Superior temporal gyrus (tissue), 1 donor: Measurements from ENCODE around the gene PILRA.
A peak's percentile ranks its signal among the peaks of the same experiment; 100 is the strongest.
"Not testable (repeated sequence)": the region's sequence is repeated elsewhere in the genome, so short reads cannot be mapped to it uniquely, and the experiment has no call there.

Experiments used
- DNase-seq: peaks from one replicate; pipeline ENCODE4 v3.0.0-alpha.2; 2016; ENCODE audit errors: extremely low spot score

The PILRA gene

DNA sequence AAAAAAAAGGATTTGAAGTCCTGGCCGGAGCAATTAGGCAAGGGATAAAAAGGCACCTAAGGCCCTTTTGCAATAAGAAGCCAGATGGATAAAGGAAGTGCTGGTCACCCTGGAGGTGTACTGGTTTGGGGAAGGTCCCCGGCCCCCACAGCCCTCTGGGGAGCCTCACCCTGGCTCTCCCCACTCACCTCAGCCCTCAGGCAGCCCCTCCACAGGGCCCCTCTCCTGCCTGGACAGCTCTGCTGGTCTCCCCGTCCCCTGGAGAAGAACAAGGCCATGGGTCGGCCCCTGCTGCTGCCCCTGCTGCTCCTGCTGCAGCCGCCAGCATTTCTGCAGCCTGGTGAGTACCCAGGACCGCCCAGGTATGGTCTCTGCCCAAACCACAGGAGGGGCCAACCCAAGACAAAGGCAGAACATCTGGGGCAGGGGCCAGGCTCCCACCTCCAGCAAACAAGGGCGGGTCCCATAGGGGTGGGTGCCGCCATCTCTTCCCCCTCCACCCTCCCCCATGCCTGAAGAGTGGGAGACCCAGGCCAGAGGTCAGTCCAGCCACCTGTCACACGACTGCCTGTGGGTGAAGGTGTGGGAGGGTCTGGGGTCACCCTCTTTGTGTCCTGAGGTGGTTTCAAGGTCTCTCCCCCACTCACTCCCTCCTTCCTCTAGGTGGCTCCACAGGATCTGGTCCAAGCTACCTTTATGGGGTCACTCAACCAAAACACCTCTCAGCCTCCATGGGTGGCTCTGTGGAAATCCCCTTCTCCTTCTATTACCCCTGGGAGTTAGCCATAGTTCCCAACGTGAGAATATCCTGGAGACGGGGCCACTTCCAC lies 15.0 kb upstream of the PILRA start, which contains the start of gene PILRB:
PILRB (plus strand) TSS at position 91 of the 830 bp plus-strand sequence; CDS start at position 277, 186 bp downstream.
- DNase-seq: no peak

DNA sequence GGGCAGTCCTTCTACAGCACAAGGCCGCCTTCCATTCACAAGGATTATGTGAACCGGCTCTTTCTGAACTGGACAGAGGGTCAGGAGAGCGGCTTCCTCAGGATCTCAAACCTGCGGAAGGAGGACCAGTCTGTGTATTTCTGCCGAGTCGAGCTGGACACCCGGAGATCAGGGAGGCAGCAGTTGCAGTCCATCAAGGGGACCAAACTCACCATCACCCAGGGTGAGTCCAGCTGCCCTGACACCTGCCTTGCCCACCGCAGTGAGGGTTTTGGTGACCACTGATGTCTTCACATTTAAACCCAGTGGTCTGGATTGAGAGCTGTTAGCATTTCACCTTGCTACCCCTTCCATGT lies 14.5 kb upstream of the PILRA start:
- DNase-seq: no peak

DNA sequence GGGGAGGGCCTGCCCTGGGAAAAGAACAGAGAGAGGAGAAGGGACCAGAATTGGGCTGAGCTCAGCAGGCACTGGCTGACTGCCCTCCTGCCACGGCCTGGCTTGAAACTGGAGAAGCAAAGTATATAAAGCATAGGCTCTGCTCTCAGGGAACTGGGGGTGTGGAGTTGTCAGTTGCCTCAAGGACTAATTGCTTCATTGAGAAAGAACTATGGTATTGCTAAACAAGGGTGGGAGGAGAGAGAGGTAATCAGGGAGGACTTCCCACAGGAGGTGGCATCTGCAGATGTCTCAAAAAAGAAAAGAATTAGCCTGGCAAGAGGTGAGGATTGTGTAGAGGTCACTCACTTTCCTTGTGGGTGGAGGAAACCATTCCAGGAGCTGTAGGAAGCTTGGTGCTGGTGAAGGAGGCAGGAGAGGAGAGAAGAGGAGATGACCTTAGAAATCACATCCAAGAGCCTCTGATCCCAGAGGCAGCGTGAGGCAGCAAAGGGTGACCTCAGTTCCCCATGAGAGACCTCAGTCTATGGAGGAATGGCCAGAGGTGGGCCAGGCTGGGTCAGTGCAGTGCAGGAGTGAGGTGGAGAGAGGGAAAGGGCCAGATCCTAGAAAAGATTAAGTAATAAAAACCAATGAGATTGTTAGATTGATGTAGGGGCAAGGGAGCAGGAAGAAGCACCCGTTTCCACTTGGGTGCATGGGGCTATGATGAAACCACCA lies 13.0 kb upstream of the PILRA start:
- DNase-seq: no peak

DNA sequence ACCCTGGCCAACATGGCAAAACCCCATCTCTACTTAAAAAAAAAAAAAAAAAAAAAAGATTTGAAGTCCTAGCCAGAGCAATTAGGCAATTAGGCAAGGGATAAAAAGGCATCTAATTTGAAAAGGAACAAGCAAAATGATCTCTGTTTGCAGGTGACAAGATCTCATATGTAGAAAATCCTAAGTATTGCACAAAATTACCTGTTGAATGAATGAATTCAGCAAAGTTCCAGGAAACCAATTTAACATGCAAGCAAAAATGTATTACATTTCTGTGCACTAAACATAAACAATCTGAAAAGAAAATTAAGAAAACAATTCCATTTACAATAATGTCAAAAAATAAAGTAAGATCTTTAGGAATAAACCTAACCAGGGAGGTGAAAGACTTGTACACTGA lies 10.2 kb upstream of the PILRA start:
- no peak for DNase-seq

DNA sequence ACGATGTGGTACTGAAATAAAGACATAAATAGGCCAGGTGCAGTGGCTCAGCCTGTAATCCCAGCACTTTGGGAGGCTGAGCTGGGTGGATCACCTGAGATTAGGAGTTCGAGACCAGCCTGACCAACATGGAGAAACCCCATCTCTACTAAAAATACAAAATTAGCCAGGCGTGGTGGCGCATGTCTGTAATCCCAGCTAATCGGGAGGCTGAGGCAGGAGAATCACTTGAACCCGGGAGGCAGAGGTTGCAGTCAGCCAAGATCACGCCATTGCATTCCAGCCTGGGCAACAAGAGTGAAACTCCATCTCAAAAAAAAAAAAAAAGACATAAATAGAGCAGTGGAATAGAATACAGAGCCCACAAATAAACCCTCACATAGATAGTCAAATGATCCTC lies 9.5 kb upstream of the PILRA start:
- DNase-seq: not testable (repeated sequence)

DNA sequence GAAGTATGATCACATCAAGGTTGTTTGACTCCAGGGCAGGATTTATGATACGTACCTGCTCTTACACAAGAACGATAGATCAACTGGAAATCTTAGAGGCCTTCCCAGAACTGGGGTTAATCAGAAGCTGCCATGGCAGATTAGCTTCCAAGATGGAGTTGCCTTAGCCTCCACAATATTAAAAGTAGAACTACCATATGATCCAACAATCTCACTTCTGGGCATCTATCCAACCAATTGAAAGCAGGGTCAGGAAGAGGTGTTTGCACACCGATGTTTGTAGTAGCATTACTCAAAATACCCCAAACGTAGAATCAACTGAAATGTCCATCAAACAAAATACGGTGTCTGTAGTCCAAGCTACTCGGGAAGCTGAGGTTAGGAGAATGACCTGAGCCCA lies 8.8 kb upstream of the PILRA start:
- no peak for DNase-seq

DNA sequence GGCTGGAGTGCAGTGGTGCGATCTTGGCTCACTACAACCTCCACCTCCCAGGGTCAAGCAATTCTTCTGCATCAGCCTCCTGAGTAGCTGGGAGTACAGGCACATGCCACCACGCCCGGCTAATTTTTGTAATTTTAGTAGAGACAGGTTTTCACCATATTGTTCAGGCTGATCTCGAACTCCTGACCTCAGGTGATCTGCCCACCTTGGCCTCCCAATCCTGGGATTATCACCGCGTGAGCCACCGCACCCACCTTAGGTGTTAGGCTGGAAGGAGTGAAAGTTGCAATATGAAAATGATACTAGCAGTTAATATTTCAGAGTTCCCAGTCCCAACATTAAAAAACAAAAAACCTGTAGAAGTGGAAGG lies 7.3 kb upstream of the PILRA start:
- not testable (repeated sequence) for DNase-seq

DNA sequence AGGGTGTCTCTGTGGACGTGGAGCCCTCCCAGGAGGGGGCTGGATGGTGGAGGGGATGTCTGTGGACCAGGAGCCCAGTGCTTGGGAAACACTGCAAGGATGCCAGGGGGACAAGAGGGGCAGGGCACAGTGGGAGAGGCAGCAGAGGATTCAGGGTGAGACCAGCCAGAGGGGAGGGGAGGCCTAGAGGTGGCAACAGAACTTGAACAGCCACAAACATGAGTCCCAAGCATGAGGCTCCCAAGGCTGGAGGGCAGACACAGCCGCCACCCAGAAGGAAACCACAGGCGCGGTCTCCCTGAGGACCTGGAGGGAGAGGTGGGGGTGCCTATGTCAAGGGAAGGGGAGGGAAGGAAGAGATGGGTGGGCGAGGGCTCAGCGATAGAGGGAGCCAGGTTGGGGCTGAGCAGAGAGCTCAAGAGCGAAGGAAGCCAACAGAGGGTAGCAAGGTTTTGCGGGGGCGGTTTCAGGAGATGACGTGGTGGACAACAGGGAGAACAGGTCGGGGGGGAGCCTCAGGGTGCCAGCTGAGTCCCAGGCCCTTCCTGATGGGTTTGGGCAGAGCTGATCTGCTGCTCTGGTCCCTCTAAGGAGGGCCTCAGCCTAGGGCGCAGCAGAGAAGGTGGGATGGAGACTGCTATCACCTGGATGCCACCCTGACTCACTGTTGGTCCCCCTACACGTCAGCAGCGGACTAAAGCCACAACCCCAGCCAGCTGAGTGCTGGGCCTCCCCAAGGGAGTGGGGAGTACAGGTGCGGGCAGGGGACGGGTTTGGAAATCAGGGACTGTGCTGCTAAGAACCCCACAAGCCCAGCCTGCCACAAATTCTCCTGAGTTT lies 6.7 kb upstream of the PILRA start:
- no peak for DNase-seq

DNA sequence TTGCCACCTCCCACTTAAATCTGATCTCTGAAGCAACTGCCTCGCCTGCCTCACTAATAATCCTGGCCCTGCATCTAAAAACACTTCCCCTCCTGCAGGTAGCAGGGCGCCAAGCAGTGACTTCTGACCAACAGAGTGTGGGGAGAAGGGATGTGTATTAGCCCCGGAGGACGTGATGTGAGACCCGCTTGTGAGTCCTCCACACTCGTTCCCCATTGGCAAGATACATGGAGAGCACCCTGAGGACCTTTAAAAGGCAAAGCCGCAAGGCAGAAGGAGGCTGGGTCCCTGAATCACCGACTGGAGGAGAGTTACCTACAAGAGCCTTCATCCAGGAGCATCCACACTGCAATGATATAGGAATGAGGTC lies 6.1 kb upstream of the PILRA start:
- no peak for DNase-seq

DNA sequence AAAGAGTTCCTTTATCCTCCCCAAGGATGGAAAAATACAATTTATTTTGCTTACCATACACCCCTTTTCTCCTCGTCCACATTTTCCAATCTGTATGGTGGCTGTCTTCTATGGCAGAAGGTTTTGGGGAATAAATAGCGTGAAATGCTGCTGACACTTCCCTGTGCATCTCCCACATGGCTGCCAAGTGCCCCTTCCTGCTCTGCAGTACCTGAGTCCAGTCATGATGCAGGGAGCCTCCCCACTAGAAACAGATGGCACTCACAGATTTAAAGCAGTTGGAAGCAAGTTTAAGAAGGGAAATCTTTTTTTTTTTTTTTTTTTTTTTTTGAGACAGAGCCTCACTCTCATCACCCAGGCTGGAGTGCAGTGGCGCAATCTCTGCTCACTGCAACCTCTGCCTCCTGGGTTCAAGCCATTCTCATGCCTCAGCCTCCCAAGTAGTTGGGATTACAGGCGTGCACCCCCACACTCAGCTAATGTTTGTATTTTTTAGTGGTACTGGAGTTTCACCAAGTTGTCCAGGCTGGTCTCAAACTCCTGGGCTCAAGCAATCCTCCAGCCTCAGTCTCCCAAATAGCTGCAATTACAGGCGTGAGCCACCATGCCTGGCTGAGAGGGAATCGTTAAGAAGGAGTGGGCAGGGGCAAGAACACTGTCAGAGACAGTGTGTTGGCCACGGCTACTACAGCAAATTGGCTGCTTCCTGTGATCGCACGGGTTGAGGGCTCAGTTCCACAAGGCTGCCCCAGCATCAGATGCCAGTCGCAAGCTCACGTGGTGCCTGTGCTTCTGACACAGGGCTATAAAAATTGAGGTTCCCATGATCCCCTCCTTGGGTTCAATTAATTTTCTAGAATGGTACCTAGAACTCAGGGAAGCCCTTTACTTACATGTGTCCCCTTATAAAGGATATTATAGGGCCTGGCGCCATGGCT lies 5.3 kb upstream of the PILRA start:
- DNase-seq: no peak

DNA sequence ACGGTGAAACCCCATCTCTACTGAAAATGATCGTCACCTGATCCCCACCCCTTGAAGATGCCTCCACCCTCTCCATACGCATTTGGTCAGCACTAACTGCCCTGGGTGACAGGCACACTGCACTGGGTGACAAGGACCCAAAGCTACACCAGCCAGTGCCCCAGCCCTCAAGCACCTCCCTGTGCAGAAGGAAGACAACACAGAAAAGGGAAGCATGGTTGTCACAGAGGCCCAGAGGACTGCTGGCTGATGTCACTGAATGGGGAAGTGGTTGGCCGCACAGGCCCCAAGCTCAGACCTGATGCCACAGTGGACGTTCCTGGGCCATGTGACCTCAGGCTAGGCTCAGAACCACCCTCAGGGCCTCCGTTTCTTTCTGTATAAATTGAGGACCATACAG lies 4.2 kb upstream of the PILRA start:
- DNase-seq: peak; percentile 31

DNA sequence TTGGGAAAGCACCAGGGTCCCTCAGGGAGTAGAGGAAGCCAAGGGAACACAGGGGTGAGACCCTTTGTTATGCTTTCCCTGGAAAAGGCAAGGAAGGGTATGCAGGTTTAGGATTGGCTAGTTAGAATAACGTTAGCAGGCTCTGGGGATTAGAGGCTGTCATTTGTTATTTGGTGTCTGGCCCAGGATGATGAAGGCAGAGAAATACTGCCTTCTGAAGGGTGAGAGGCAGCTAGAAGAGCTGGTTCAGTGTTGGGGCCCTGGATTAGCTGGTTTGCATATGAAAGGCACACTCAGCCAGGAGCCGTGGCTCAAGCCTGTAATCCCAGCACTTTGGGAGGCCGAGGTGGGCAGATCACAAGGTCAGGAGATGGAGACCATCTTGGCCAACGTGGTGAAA lies 3.0 kb upstream of the PILRA start:
- DNase-seq: no peak

DNA sequence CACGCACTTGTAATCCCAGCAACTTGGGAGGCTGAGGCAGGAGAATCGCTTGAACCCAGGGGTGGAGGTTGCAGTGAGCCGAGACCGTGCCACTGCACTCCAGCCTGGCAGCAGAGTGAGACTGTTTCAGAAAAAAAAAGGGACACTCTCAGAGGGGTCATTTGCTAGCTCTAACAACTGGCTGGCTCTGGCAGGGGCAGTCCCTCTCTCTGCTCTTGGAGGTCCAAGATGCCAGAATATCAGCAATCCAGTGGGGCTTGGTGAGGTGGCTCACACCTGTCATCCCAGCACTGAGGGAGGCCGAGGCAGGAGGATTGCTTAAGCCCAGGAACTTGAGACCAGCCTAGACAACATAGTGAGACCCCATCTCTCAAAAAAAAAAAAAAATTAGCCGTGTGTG lies 2.5 kb upstream of the PILRA start:
- no peak for DNase-seq

DNA sequence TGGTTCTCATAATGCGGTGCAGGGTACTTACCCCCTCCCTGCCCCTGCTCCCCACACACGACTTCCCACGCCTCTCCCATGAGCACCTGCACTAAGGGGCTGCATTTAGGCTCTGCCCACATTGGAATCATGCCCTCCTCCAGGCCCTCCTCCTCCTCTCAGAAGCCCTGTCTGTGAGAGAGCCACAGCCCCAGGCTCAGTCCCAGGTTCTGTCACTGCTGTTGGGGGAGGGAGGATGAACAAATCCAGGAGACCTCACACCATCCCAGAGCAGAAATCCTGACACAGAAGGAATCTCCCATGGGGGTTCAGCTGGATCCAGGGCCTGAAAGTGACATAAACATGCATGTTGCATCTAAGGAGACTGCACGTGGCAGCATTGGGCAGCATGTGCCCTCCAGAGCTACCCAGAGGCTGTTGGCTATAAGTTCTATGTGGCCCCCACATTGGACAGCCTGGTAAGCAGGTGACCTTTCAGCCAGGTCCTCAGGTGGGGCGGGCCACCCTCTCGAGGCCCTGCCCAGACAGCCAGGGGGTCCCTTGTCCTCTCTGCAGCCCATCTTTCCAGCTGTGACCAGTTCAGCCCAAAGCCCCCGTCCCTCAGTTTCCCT lies 1.6 kb upstream of the PILRA start:
- DNase-seq: no peak

DNA sequence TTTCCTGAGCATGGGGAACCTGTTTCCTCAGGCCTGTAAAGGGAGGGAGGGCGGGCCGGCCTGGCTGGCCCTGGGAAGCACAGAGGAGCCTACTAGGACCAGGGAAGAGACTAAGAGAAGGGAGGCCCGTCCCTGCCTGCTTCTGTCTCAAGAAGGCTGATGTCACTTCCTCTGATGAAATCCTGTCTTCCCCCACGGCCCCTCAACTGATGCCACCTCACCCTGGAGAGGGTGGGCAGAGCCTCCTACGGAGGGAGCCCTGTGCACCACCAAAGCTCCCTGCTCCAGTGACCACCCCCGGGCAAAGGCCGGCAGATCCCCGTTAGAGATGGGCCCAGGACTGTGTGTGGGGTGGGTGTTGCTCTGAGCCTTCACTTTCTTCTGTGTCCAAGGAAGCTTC lies 1.0 kb upstream of the PILRA start:
- no peak for DNase-seq

DNA sequence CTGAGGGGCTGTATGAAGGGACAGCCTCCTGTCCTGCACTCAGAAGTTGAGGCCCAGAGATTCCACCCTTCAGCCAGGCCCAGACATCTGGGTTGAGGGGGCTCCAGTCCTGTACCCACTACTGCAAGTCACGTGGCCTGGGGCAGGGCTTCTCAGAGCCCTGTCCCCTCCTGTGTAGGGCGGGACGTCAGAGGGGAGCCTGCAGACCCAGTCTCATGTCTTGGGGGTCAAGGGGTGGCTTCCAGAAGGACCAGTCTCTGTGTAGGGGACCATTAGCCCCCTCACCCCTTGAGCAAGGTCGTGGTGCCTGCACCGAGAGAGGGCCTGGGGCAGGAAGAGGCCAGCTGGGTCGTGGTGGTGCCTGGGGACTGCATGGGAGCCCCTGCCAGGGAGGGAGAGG lies 593 bp upstream of the PILRA start:
- DNase-seq: no peak

DNA sequence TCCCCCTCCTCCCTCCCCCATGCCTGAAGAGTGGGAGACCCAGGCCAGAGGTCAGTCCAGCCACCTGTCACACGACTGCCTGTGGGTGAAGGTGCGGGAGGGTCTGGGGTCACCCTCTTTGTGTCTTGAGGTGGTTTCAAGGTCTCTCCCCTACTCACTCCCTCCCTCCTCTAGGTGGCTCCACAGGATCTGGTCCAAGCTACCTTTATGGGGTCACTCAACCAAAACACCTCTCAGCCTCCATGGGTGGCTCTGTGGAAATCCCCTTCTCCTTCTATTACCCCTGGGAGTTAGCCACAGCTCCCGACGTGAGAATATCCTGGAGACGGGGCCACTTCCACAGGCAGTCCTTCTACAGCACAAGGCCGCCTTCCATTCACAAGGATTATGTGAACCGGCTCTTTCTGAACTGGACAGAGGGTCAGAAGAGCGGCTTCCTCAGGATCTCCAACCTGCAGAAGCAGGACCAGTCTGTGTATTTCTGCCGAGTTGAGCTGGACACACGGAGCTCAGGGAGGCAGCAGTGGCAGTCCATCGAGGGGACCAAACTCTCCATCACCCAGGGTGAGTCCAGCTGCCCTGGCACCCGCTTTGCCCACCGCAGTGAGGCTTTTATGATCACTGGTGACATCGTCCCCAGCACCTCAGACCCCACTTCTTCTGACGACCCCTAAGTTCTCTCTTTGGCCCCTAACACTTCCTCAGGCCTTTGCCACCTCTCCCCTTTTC lies 747 bp downstream of the PILRA start:
- DNase-seq: not testable (repeated sequence)

DNA sequence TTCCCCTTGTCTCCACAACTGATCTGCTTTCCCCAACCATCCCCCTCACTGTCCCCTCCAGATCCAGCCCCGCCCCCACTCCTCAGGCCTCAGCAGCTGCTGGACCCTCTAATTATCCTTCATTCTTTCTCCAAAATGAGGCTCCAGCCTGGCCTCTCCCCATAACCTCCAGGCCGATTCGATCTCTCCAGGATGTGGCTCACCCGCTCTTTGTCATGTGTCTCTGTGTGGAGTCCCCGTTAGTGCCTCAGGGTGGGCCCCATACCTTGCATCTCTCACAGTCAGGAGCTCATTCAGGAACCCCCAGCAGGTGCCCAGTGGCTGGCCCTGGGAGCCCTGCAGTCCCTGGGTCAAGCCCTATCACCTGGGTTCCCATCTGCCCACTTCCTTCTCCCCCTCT lies 1.3 kb downstream of the PILRA start:
- DNase-seq: no peak

DNA sequence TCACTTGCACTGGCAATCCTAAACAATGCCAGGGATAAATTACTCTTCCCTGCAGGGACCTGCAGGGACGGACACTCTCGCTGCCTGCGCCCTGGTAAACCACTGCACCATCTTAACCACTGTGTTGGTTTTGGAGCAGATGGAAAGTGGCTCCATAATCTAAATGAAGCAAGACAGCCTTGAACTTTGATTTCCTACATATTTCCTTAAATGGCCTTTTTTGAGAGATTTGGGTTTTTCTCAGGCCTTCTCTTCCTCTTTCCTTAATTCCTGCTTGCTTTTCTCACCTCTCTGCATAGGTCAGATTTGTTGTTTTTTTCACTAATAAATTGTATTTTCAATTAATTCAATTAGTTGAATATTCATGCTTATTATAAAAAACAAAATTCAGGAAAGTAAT lies 2.8 kb downstream of the PILRA start:
- DNase-seq: no peak

DNA sequence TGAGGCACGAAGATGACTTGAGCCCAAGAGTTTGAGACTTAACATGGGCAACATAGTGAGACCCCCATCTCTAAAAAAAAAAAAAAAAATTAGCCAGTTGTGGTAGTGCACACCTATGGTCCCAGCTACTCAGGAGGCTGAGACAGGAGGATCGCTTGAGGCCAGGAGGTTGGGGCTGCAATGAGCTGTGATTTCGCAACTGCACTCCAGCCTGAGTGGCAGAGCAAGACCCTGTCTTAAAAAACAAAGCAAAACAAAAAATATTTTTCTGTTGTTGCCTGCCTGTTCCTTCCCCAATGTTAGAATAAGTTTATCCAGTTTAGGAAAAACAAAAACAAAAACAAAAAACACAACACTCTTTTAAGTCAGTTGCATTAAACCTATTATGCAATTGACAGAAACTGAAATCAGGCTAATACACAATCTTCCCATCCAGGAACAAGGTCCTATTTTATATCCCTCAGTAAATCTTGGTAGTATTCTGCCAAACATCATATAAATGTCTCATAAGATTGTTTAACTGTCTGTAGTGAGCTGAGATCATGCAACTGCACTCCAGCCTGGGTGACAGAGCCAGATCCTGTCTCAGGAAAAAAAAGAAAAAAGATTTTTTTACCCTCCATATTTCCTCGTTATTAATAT lies 4.9 kb downstream of the PILRA start:
- DNase-seq: no peak
